GM18499 (cell line): Measurements from ENCODE around the gene SSU72.

Experiments
- ATAC-seq: cut with Tn5 transposase; IDR thresholded peaks from one replicate; pipeline ENCODE4 v1.9.1; 2021; ENCODE audit warnings: moderate number of reproducible peaks; ENCODE audit not compliant: insufficient read depth, unreplicated experiment

SSU72 gene

DNA sequence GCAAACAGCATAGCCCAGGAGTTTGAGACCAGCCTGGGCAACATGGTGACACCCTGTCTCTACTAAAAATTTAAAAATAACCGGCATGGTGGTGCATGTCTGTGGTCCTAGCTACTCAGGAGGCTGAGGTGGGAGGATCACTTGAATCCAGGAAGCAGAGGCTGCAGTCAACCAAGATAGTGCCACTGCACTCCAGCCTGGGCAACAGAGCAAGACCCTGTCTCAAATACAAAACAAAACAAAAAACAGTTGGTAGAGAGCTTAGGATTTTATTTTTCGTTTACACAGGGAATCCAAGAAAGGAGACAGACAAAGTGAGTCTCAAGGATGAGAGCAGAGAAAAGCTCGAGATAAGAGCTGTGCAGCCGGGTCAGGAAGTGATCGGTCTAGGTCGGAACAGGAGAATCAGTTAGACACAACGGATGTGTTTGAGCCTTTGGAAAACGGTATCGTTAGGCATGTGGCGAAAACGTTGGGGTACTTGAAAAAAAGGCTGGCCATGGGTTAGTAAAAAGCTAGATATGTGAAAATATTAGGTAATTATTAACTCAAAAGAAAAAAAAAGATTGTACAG lies 38.9 kb upstream of the SSU72 start:
- no peak for ATAC-seq

DNA sequence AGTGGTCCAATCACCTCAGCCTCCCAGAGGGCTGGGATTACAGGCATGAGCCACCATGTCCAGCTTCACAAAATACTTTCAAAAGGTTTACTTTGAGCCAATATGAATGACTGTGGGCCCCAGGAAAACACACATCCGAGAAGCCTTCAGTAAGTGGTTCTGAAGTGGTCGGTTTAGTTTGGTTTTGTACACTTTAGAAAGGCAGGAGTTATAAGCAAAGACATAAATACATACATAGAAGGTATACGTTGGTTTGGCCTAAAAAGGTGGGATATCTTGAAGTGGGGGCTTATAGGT lies 37.4 kb upstream of the SSU72 start:
- ATAC-seq: no peak

DNA sequence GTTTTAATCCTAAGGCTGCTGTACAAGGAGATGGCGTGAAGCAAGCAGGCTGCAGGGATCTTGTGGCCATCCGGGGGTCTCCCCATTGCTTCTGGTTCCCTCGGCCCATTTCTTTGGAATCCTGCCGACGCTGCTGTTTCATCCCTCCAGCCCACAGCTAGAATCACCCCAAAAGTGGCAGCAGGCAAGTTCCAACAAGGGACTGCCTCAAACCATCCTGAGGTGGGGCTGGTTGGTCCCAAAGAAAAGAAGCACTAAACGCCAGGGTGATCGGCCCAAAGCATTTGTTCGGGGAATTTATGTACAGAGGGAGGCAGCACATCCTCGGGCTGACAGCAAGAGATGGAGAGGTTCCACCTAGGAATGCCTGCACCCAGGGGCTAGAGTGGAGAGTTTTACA lies 36.1 kb upstream of the SSU72 start:
- no peak for ATAC-seq

DNA sequence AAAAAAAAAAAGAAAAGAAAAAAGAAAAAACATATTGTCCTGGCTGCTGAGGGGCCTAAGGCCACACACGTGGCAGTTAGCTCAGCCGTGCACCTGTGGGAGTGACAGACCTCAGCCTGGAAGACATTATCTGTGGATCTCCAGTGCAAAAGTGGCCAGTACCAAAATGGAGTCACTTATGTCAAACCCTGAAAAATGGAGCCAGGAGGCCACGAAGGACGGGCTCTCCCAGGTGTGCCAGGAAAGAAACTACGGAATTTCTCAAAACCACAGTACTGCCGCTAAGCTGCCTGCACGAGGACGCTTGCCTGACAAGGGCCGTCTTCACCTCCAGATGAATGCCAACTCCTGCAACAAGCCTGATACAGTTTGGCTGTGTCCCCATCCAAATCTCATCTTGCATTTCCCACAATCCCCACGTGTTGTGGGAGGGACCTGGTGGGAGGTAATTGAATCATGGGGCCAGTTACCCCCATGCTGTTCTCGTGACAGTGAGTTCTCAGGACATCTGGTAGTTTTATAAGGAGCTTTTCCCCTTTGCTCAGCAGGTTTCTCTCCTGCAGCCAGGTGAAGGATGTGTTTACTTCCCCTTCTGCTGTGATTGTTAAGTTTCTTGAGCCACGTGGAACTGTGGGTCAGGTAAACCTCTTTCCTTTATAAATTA lies 35.3 kb upstream of the SSU72 start:
- ATAC-seq: no peak

DNA sequence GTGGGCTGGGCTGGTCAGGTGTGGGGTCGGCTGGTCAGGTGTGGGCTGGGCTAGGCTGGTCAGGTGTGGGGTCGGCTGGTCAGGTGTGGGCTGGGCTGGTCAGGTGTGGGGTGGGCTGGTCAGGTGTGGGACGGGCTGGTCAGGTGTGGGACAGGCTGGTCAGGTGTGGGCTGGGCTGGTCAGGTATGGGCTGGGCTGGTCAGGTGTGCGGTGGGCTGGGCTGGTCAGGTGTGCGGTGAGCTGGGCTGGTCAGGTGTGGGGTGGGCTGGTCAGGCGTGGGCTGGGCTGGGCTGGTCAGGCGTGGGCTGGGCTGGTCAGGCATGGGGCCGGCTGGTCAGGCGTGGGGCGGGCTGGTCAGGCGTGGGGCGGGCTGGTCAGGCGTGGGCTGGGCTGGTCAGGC lies 31.6 kb upstream of the SSU72 start:
- ATAC-seq: no peak

DNA sequence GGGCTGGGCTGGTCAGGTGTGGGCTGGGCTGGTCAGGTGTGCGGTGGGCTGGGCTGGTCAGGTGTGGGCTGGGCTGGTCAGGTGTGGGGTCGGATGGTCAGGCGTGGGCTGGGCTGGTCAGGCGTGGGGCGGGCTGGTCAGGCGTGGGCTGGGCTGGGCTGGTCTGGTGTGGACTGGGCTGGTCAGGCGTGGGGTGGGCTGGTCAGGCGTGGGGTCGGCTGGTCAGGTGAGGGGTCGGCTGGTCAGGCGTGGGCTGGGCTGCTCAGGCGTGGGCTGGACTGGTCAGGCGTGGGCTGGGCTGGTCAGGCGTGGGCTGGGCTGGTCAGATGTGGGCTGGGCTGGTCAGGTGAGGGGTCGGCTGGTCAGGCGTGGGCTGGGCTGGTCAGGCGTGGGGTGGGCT lies 31.1 kb upstream of the SSU72 start:
- ATAC-seq: no peak

DNA sequence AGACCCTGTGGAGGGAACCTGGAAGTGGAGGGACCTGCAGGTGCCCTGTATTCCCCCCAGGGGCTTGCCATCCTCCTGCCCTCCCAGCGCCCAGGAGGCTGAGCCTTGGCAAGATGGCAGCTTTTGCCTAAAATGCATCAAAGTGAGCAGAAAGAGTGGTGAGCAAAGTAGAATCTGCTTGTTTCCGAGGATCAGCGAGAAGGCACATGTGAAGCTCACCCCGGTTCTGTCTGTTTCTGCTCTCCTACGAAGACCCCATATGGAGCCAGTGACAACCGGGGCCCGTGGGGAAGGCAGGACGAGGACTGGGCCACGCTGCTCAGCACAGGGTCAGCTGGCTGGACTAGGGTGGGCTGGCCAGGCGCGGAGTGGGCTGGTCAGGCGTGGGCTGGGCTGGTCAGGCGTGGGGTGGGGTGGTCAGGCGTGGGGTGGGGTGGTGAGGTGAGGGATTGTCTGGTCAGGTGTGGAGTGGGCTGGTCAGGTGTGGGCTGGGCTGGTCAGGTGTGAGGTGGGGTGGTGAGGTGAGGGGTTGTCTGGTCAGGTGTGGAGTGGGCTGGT lies 30.4 kb upstream of the SSU72 start:
- no peak for ATAC-seq

DNA sequence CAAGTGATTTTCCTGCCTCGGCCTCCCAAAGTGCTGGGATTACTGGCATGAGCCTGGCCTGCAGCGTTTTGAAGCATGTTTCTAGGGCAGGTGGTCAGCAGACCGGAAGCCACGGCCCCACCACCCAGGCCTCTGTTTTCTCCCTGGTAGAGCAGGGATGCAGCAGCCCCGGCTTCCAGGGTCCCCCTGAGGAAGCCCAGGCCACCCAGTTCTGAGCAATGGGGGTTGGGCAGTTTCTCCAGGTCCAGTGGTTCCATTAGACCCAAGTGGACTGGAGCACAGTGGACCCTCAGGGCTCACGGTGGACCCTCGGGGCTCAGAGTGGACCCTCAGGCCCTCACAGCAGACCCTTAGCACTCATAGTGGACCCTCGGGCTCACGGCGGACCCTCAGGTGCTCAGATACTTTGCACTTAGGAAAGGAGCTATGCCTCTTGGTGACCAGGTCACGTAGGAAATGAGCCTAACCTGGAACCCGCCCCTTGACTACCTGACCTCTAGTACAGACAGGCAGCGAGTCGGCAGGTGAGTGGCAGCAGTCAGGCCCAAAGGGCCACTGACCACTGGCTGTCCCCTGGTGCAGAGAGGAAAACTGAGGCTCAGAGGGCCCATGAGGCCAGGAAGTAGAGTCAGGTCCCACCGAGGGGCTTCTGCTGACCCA lies 29.8 kb upstream of the SSU72 start:
- no peak for ATAC-seq

DNA sequence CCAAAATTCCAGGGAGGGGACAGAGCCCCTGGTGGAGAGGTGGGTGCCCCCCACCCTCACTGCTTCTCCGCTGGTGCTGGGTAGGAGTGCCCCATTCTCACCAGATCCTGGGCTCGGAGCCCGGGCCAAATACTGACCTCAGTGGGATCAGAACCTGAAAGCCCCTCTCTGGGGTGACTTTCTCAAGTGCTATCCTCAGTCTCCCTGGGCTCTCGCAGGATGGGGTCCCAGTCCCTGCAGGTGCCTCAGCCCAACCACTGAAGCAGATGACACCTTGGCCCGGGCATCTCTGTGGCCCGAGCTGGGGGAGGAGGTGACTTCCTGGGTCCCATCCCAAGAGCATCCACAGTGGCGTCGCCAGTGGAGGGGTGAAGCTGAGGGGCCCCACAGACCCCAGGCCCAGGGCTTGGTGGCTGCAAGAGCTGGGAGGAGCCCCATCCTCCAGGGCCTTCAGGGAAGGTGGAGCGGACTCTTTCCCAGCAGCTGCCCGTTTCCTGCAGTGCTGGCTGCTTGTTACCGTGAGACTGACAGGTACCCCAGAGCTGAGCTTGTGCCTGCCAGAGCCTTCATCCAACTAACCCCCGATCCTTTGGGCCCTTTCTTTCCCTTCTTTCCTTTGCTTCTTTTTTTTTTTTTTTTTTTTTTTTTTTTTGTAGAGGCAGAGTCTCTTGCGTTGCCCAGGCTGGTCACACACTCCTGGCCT lies 29.2 kb upstream of the SSU72 start:
- no peak for ATAC-seq

DNA sequence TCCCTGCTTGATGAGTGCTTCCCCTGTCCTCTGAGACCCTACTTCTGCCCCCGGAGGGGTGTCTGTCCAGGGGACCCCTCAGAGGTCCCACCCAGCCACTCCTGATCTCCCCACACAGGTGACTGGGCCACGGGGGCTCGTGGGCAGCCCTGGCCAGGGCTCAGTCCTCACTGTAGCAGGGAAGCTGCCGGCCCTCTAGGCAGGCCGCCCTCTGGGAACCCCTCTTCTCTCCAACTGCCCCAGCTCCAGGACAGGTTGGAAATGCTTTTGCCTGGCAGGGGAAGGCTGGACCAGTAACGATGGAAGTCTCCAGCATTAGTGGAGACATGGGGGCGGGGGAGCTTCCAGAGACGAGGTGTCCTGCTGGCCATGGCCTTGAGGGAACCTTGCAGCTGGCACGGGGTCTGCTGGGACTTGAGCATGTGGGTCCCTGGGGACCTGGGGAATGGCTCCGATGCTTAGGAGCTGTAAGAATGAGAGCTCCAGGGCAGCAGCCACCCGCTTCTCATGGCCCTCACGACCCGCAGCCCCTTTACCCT lies 28.4 kb upstream of the SSU72 start:
- ATAC-seq: no peak

DNA sequence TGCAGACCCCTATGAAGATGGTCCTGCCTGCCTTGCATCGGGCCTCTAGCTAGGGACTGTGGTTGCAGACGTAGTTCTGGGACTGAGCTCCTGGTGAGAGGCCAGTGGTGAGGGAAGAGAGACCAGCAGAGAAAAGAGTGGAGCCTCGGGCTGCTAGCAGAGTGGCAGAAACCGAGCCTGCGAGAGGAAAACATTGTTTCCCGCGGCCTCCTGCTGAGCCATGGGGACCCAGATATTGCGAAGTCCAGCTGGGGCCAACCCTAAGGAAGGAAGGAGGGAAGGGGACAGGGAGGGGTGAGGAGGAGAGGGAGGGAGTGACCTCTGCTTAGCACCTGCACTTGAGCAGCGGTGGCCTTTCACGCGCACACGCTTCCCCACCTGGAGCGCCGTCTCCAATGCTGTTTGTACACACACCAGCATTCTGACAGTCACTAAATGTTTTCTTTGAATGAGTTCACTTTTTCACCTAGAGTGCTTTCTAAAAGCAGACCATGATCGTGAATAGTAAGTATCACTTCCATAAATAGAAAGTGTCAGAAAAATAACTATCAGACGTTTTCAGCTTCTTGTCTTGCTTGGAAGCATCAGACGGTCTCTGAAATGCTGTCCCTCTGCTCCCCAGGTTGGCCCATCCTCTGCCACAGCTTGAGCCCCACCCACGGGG lies 27.8 kb upstream of the SSU72 start:
- no peak for ATAC-seq

DNA sequence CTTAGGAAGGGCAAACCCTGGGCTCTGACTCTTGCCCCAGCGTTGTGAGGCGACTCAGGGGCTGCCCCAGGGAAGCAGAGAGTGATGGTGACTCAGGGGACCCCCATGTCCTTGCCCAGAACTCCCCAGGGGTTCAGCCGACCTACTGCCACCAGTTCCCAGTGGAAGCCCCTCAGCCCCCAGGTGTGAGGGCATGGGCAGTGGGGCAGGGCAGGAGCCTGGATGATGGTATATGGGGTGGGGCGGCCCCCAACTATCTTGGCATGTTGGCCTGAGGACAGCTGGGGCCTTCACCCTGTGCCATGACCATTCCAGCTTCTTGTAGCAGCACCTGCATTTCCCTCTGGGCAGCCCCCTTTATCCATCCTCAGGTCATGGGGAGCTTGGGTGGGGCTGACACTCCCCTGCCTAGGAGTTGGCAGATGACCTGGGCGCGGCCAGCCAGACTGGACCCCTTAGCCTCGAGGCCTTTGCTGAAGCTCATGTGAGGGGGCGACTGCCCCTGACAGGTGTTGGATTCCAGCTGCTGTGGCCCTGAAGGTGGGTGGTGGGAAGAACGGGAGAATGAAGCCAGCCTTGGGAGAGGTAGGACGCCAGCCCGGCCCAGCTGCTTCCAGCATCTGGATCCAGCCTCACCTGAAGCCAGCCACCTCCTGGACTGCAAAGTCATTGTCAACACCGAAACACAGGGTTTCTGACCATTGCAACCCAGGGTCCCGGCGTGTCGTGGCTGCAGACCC lies 27.1 kb upstream of the SSU72 start:
- ATAC-seq: no peak

DNA sequence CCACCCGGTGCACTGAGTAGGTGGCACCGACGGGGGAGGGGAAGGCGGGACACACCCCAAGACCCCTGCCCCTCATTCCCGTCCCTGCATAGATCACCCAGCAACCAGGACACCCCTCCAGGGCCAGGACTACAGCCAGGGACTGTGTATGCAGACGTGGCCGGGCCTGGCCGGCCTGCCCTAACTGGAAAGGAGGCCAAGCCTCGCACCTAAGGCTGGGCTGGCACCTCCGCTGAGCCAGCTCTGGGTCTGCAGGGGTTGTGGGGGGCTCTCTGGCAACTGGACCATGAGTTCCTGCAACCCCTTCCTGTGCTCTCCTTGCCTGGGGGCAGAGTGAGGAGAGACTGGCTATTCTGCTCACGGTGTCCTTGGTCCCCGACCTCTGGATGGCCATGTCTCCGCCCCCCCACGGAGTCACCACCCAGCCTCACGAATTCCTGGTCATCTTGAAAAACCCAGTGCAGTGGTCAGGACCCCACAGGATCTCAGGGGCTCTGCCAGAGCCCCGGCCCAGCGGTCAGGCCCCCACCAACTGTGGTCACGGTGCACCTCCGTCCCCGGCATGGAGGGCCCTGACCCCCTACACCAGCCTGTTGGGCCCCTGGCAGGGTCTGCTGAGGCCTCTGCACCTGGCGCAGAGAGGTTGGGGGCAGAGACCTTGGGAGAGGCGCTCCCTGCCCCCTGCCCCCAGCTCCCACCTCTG lies 26.3 kb upstream of the SSU72 start:
- no peak for ATAC-seq

DNA sequence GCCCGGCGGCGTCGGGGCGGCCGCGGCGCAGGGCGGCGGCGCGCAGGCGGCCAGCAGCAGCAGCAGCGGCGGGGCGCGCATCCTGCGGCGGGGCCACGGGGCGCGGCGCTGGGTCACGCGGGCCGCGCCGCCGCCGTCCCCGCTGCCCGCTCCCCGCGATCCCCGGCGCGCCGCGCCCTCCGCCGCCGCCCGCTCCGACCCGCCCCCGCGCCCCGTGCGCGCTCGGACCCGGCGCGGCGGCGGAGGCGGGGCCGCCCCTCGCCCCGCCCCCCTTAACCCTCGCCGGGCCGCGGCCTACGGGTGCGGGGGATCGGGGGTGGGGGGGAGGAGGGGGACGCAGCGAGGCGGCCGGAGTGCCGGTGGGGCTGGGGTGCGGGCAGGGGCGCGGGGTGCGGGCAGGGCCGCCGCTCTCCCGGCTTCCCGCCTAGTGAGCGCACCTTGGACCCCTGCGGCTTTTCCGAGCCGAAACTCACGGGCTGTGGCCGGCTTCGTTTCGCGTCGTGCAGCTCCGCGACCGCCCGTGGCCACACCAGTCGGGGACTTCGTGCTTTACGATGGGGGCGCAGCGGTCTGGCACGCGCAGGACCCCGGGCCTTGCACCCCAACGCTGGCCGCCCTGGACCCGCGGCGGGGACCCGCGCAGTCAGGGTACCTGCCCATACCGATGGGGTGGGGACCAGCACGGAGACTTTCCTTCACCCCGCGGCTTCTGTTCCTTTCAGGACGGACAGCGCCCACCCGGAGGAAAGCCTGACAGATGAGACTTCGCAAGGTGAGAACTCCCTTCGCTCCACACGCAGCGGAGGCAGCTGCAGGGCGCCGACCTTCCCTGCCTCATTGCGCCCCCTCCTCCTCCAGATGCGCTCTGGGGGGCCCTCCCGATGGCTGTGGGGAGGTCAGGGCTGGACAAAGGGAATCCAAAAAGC lies 25.5 kb upstream of the SSU72 start, which contains the start of gene FNDC10:
Gene FNDC10 (minus strand): TSS at position 201 of the 926 bp plus-strand sequence. CDS start 120 bp downstream, at position 81.
- no peak for ATAC-seq

DNA sequence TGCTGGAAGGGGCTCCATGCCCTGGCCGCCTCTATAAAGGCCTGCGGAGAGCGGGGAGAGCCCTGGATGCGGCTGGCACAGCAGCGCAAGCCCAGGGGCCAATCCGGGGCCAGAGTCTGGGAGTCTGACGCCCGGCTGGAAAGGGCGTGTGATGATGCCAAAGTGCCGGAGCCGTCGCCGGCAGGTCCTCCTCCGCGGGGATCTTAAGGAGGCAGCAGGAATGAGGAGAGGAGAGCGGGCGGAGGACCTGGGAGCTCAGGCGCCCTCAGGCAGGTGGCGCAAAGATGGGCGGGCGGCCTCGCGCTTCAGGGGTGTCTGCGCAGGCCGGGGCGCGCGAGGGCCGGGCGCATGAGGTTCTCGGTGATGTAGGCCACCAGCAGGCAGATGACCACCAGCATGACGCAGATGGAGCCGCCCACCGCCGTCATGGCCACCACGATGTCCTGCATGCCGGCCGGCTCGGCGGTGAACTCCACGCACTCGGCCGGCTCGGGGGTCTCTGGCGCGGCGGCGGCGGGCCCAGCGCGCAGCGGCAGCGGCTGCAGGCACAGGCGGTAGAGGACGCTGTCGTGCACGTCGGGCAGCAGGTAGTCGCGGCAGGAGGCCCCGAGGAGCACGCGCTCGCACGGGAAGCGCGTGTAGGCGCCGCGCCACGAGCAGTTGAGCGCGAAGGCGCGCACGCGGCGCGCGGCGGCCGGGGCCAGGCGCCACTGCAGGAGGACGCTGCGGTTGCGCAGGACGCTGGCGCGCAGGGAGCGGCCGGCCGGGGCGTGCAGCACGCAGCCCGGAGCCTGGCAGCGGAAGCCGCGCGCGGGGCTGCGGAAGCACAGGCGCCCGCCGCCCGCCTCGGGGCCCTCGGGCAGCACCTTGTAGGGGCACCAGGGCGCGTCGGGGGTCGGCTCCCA lies 24.6 kb upstream of the SSU72 start:
- no peak for ATAC-seq

DNA sequence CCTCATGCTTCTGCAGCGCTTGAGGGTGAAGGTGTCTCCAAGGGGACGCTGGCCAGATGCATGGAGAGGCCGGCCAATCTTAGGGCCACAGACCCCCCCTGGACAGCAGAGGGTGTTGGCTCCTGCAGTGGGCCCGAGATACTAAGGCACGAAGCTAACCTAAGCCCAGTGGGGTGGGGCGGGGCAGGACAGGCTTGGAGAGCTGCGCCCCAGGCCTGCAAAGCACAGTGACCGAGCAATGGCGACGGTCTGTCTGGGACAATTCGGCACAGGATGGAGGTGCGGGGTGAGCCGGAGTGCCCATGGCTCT lies 24.0 kb upstream of the SSU72 start:
- no peak for ATAC-seq

DNA sequence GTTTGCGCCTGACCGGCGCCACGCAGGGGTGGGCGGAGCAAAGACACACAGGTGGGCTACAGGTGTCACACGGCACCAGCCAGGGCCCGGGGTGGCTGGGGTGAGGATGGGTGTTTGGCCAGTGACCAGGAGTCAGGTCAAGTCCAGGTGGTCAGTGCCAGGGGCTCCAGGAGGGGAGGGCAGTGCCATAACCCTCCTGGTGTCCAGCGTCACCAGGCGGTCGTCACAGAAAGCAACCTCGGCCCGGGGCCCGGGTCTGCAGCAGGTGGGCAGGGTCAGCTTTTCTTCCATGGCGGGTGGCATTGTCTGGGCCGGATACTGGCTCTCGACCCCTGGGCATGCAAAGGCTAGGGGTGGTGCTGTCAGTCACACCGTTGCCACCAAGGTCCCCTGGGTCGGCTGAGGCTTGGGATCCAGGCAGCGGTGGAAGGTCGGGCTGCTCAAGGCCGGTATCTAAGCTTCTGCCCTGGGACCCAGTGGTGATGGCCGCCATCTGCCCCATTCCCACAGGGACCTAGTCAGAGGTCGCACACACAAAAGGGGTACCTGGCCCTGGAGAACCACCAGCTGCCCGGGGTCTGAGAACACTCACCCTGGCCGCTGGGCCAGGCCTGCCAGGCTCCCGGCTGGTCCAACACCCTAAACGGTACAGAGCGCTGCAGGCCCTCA lies 23.5 kb upstream of the SSU72 start:
- ATAC-seq: no peak
